ENCODE measurements around the gene TNNI2. TPM values are rescaled to one million over a fixed set of nuclear protein-coding genes. Genes with fewer than 3 reads are reported as not detected.

Gene TNNI2
- total RNA-seq, 1 experiment from 2014 or later = not detected

DNA sequence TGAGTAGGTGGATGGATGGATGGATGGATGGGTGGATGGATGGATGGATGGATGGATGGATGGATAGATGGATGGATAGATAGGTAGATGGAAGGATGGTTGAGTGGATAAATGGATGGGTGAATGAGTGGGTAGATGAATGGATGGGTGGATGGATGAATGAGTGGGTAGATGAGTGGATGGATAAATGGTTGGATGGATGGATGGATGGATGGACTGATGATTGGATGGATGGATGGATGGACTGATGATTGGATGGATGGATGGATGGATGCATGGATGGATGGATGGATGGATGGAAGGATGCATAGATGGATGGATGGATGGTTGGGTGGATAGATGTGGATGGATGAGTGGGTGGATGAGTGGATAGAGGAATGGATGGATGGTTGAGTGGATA lies 17.2 kb upstream of the TNNI2 start:
- Histone ChIP-seq H3K79me1 (ENCODE audit: insufficient read depth, low read depth, low read length, poor library complexity, severe bottlenecking) (no peaks in the 10 kb centered on the region), H4K5ac (ENCODE audit: insufficient read length, low read depth, low read length) (no peak overlapping the region), H3K27ac (ENCODE audit: insufficient read length, low read depth, low read length) (no peak overlapping the region), H4K8ac (replicated peaks; ENCODE audit: insufficient read length, low read depth, low read length) (no peak overlapping the region), H2BK20ac (ENCODE audit: low read depth, low read length, poor library complexity, severe bottlenecking) (no peak overlapping the region), H3K4me2 (ENCODE audit: insufficient read depth, insufficient read length, low read length) (no peak overlapping the region), H2BK120ac (ENCODE audit: low read depth, low read length, poor library complexity, severe bottlenecking) (no peak overlapping the region), H3K27me3 (ENCODE audit: insufficient read depth, low read length) (no peaks in the 10 kb centered on the region), H3K9ac (ENCODE audit: extremely low read depth, insufficient read length, low read length) (no peak overlapping the region), H3K23ac (ENCODE audit: insufficient read length, low read depth, low read length) (no peak overlapping the region), H3K14ac (ENCODE audit: insufficient read depth, low read length) (no peak overlapping the region), H2BK12ac (ENCODE audit: insufficient read length, low read depth, low read length) (no peak overlapping the region), H2AK5ac (ENCODE audit: insufficient read length, low read length) (no peak overlapping the region), H3K79me2 (ENCODE audit: insufficient read depth, low read length) (no peaks in the 10 kb centered on the region), H3K56ac (ENCODE audit: insufficient read length, low read depth, low read length) (no peak overlapping the region), H4K20me1 (ENCODE audit: control insufficient read depth, insufficient read depth, insufficient read length) (no peaks in the 10 kb centered on the region), H3T11ph (ENCODE audit: low read length) (no peak overlapping the region), H2BK5ac (ENCODE audit: insufficient read length, low read length) (no peak overlapping the region), H2AFZ (ENCODE audit: low read length) (no peak overlapping the region), H3K23me2 (ENCODE audit: insufficient read length, low read depth, low read length, poor library complexity, severe bottlenecking) (no peaks in the 10 kb centered on the region), H3K18ac (ENCODE audit: insufficient read length, low read depth, low read length) (no peak overlapping the region), H3K4me1 (ENCODE audit: insufficient read depth, low read length) (no peaks in the 10 kb centered on the region), H3K4ac (ENCODE audit: low read depth, low read length) (no peak overlapping the region), H3K9me3 (ENCODE audit: control insufficient read depth, low read depth, low read length) (no peaks in the 10 kb centered on the region), H4K91ac (ENCODE audit: insufficient read length, low read depth, low read length) (no peak overlapping the region), H2BK15ac (ENCODE audit: low read depth, low read length) (no peak overlapping the region)
- peaks cover 6 to 7% of the 10 kb centered on the region in 2 experiments; a peak in 3 of 5 replicates for H3K9me3 Mint-ChIP-seq
- no peaks in the 10 kb centered on the region for H3K36me3 Mint-ChIP-seq (ENCODE audit: insufficient read depth in 1 of 3, low read depth in 3 of 3)
- no peak for TF ChIP-seq CTCF (conservative IDR thresholded peaks at IDR 0.05)
- no peaks in the 10 kb centered on the region for H3K4me1 Mint-ChIP-seq
- DNase-seq = no peak
- H3K4me3 Mint-ChIP-seq = no peak overlapping the region
- H3K27ac Mint-ChIP-seq = no peak overlapping the region
- peaks cover 37% of the 10 kb centered on the region for H3K27me3 Mint-ChIP-seq (ENCODE audit: low read depth)

All from H9 (cell line).